ENCODE results near the gene CALR3.
"Not testable (repeated sequence)": the region's sequence is repeated elsewhere in the genome, so short reads cannot be mapped to it uniquely, and the experiment has no call there.

Gene CALR3

DNA sequence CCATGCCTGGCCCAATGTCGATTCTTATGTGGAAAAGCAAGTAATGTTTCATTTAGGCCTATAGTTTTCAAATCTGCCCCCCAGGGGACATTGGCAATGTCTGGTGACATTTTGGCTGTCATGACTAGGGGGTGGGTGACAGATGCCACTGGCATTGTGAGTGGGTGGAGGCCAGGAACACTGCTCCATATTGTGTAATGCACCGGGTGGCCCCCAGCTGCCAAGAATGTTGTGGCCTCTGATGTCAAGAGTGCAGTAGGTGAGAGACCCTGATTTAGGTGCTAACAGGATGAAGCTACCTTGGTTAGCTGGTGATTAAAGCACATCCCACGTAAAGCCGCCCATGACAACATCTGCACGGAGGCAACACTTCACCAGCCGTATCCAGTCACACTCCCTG lies 11.0 kb upstream of the CALR3 start:
- H3K4me3 ChIP-seq (ENCODE audit: low read length), result no peak overlapping the region

DNA sequence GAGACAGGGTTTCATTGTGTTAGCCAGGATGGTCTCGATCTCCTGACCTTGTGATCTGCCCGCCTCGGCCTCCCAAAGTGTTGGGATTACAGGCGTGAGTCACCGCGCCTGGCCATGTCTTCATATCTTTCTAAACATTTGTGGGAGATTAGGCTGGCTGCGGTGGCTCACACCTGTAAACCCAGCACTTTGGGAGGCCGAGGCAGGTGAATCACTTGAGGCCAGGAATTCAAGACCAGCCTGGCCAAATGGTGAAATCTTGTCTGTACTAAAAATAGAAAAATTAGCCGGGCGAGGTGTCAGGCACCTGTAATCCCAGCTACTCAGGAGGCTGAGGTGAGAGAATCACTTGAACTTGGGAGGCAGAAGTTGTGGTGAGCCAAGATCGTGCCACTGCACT lies 10.2 kb upstream of the CALR3 start:
- H3K4me3 ChIP-seq (ENCODE audit: low read length); DNase-seq (ENCODE audit: low read depth): not testable (repeated sequence)

More for the DNA sequence above, 11.0 kb upstream of the CALR3 start:
- DNase-seq (ENCODE audit: low read depth), result no peak
- no peak for TF ChIP-seq CTCF (IDR thresholded peaks at IDR 0.05; ENCODE audit: insufficient read depth, low read depth, low read length, missing control alignments)

GRCh38 chr19:16504271-16504670 lies 8.3 kb upstream of the CALR3 start:
- no peak for DNase-seq (ENCODE audit: low read depth)
- no peak overlapping the region for H3K4me3 ChIP-seq (ENCODE audit: low read length)
- TF ChIP-seq CTCF (IDR thresholded peaks at IDR 0.05; ENCODE audit: insufficient read depth, low read depth, low read length, missing control alignments), result no peak

DNA sequence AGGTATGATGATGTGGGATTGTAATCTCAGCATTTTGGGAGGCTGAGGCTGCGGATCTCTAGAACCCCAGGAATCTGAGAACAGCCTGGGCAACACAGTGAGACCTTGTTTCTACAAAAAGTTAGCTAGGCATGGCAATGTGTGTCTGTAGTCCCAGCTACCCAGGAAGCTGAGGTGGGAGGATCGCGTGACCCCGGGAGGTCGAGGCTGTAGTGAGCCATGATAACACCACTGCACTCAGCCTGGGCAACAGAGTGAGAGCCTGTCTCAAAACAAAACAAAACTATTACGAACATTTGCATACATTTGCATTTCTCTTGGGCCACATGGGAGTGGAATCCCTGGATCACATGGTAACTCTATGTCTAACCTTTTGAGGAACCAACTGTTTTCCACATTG lies 1.9 kb upstream of the CALR3 start:
- no peak for DNase-seq (ENCODE audit: low read depth)
- no peak for TF ChIP-seq CTCF (IDR thresholded peaks at IDR 0.05; ENCODE audit: insufficient read depth, low read depth, low read length, missing control alignments)
- no peak overlapping the region for H3K4me3 ChIP-seq (ENCODE audit: low read length)

DNA sequence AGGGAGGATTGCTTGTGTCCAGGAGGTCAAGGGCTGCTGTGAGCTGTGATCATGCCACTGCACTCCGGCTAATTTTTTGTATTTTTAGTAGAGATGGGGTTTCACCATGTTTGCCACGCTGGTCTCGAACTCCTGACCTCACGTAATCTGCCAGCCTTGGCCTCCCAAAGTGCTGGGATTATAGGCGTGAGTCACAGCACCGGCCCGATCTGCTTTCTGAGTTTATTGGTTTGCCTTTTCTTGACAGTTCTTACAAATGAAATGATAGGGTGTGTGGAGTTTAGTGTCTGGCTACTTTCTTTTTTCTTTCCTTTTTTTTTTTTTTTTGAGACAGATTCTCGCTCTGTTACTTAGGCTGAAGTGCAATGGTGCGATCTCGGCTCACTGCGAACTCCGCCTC lies 1.1 kb upstream of the CALR3 start:
- no peak for DNase-seq (ENCODE audit: low read depth)
- TF ChIP-seq CTCF (IDR thresholded peaks at IDR 0.05; ENCODE audit: insufficient read depth, low read depth, low read length, missing control alignments), result no peak
- H3K4me3 ChIP-seq (ENCODE audit: low read length), result peak overlapping the region; percentile 92

DNA sequence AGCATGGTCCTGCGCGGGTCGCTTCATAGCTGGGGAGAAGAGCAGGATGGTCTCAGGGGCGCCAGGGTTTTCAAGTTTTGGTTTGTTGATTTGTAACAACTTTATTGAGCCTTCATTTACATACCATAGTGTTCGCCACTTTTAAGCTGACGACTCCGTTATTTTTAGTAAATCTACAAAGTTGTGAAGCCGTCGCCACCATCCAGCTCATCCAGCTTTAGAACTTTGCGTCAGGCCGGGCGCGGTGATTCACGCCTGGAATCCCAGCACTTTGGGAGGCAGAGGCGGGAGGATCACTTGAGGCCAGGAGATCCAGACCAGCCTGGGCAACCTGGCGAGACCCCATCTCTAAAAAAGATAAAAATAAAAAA lies 631 bp upstream of the CALR3 start:
- peak overlapping the region; percentile 92 for H3K4me3 ChIP-seq (ENCODE audit: low read length)
- DNase-seq (ENCODE audit: low read depth), result peak; percentile 56
- TF ChIP-seq CTCF (IDR thresholded peaks at IDR 0.05; ENCODE audit: insufficient read depth, low read depth, low read length, missing control alignments), result no peak

GRCh38 chr19:16486476-16486875 lies 9.5 kb downstream of the CALR3 start:
- not testable (repeated sequence) for DNase-seq (ENCODE audit: low read depth); H3K4me3 ChIP-seq (ENCODE audit: low read length)

DNA sequence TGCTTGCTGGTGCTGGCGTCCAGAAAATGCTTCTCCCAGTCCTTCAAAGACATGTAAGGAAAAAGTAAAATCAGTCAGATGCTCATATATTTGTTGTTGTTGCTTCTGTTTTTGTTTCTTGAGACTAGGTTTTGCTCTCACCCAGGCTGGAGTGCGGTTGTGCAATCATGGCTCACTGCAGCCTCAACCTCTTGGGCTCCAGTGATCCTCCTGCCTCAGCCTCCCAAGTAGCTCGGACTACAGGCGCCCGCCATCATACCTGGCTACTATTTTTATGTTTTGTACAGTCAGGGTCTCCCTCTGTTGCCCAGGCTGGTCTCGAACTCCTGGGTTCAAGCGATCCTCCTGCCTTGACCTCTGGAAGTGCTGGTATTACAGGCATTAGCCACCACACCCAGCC lies 13.2 kb downstream of the CALR3 start:
- TF ChIP-seq CTCF (IDR thresholded peaks at IDR 0.05; ENCODE audit: insufficient read depth, low read depth, low read length, missing control alignments), result no peak
- no peak for DNase-seq (ENCODE audit: low read depth)
- no peak overlapping the region for H3K4me3 ChIP-seq (ENCODE audit: low read length)
